Measurements from ENCODE around the gene DDC. TPM values are rescaled to one million over a fixed set of nuclear protein-coding genes. Genes with fewer than 3 reads are reported as not detected.
A peak's percentile ranks its signal among the peaks of the same experiment; 100 is the strongest.
"Not testable (repeated sequence)": the region's sequence is repeated elsewhere in the genome, so short reads cannot be mapped to it uniquely, and the experiment has no call there.

Gene DDC
- total RNA-seq, 1 donor from 2014 or later: not detected

GRCh38 chr7:50555594-50556140 lies 9.5 kb downstream of the DDC start:
- no peak for DNase-seq (ENCODE audit: extremely low read depth, low read depth, low spot score)

GRCh38 chr7:50554431-50555322 lies 10.5 kb downstream of the DDC start:
- DNase-seq (ENCODE audit: extremely low read depth, low read depth, low spot score): no peak

- no peak for DNase-seq (ENCODE audit: extremely low read depth, low read depth, low spot score)
These were observed 11.2 kb downstream of the DDC start for GRCh38 chr7:50553973-50554372.

GRCh38 chr7:50552921-50553320 lies 12.3 kb downstream of the DDC start:
- no peak for DNase-seq (ENCODE audit: extremely low read depth, low read depth, low spot score)

- no peak for DNase-seq (ENCODE audit: extremely low read depth, low read depth, low spot score)
These were observed 13.1 kb downstream of the DDC start for GRCh38 chr7:50552139-50552538.

GRCh38 chr7:50545613-50546012 lies 19.6 kb downstream of the DDC start:
- DNase-seq (ENCODE audit: extremely low read depth, low read depth, low spot score): not testable (repeated sequence)

GRCh38 chr7:50544992-50545391 lies 20.2 kb downstream of the DDC start:
- DNase-seq (ENCODE audit: extremely low read depth, low read depth, low spot score): no peak

GRCh38 chr7:50543776-50544442 lies 21.3 kb downstream of the DDC start:
- DNase-seq (ENCODE audit: extremely low read depth, low read depth, low spot score): no peak

GRCh38 chr7:50542132-50542531 lies 23.1 kb downstream of the DDC start:
- DNase-seq (ENCODE audit: extremely low read depth, low read depth, low spot score): no peak

GRCh38 chr7:50540785-50541579 lies 24.2 kb downstream of the DDC start:
- no peak for DNase-seq (ENCODE audit: extremely low read depth, low read depth, low spot score)

- no peak for DNase-seq (ENCODE audit: extremely low read depth, low read depth, low spot score)
These were observed 25.5 kb downstream of the DDC start for GRCh38 chr7:50539725-50540124.

- no peak for DNase-seq (ENCODE audit: extremely low read depth, low read depth, low spot score)
These were observed 26.7 kb downstream of the DDC start for GRCh38 chr7:50538478-50538877.

- DNase-seq (ENCODE audit: extremely low read depth, low read depth, low spot score): no peak
These were observed 27.8 kb downstream of the DDC start for GRCh38 chr7:50537417-50537816.

GRCh38 chr7:50535291-50535711 lies 29.9 kb downstream of the DDC start:
- not testable (repeated sequence) for DNase-seq (ENCODE audit: extremely low read depth, low read depth, low spot score)

GRCh38 chr7:50534690-50535290 lies 30.4 kb downstream of the DDC start:
- peak; percentile 92 for DNase-seq (ENCODE audit: extremely low read depth, low read depth, low spot score)

- no peak for DNase-seq (ENCODE audit: extremely low read depth, low read depth, low spot score)
These were observed 31.3 kb downstream of the DDC start for GRCh38 chr7:50533866-50534265.

GRCh38 chr7:50531928-50532327 lies 33.3 kb downstream of the DDC start:
- no peak for DNase-seq (ENCODE audit: extremely low read depth, low read depth, low spot score)

- DNase-seq (ENCODE audit: extremely low read depth, low read depth, low spot score): no peak
These were observed 33.7 kb downstream of the DDC start for GRCh38 chr7:50531401-50531911.

GRCh38 chr7:50530766-50531165 lies 34.4 kb downstream of the DDC start:
- no peak for DNase-seq (ENCODE audit: extremely low read depth, low read depth, low spot score)

Measured in glomerular endothelial cell (primary cell).